Measurements from ENCODE around the gene PHF19. TPM values are rescaled to one million over a fixed set of nuclear protein-coding genes. Genes with fewer than 3 reads are reported as not detected.

PHF19 gene
- total and polyA plus RNA-seq, 2 of the 8 experiments (the other 6 are each of a cell fraction or from before 2014, with no cell fraction given) = 28.2 to 31.8 TPM

DNA sequence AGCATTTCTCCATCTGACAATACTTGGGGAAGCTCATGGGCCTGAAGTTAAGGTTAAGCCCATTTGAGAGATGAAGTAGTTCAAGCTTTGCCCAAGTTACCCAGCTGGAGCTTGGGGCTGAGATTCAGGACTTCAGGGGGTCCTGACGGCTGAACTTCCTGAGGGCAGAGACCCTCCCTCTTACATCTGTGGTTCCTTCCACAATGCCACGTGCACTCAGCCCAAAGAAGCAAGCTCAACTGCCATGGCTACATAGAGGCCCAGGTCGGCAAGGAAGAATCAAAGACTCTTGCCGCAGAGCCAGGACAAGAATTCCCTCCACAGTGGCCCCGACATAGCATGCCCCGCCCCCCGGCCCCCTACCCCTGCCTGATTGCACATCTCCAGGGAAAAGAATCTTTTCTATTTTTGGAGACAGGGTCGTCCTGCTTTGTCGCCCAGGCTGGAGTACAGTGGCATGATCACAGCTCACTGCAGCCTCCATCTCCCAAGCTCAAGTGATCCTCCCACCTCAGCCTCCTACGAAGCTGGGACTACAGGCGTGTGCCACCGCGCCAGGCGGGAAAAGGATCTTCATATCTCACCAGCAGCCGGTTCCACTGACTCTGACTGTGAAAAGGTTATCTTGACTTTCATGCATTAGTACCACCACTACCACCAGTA lies 9.2 kb downstream of the PHF19 start:
- Histone ChIP-seq H3K27me3 (replicated peaks in 1 of 4; ENCODE audit: control insufficient read depth in 3 of 4, extremely low read depth in 1 of 4, insufficient read depth in 3 of 4, low read length in 3 of 4) (no peaks in the 10 kb centered on the region; a peak in 2 of 7 replicates), H3K4me1 (replicated peaks in 1 of 4; ENCODE audit: control insufficient read depth in 3 of 4, insufficient read depth in 4 of 4, low read length in 3 of 4) (peaks cover 1 to 20% (median 8%) of the 10 kb centered on the region in 4 experiments), H2BK15ac (ENCODE audit: low read length) (no peak overlapping the region), H3K9ac (replicated peaks in 1 of 4; ENCODE audit: extremely low read depth in 1 of 4, low read depth in 3 of 4, low read length in 3 of 4) (no peak overlapping the region), H3K36me3 (ENCODE audit: control insufficient read depth in 2 of 4, insufficient read depth in 4 of 4, low read length in 3 of 4) (no peaks in the 10 kb centered on the region; a peak in 3 of 8 replicates), H2BK12ac (ENCODE audit: low read depth, low read length) (no peak overlapping the region), H3K56ac (replicated peaks; ENCODE audit: insufficient read length, low read depth, low read length) (no peak overlapping the region), H4K91ac (replicated peaks; ENCODE audit: insufficient read length, low read length) (no peak overlapping the region), H4K20me1 (replicated peaks in 1 of 2; ENCODE audit: control insufficient read depth in 1 of 2, insufficient read depth in 2 of 2, low read length in 2 of 2) (no peaks in the 10 kb centered on the region), H3K4me3 (ENCODE audit: extremely low read depth in 1 of 4, insufficient read depth in 2 of 4, low read depth in 3 of 4, low read length in 4 of 4) (peak overlapping the region in 2 of 4 experiments; percentile 19 to 51; a peak in 5 of 8 replicates), H2BK120ac (replicated peaks; ENCODE audit: low read depth, low read length) (no peak overlapping the region), H3K9me3 (ENCODE audit: insufficient read depth in 2 of 2, low read depth in 1 of 2, low read length in 1 of 2) (no peaks in the 10 kb centered on the region), H3K4me2 (ENCODE audit: insufficient read depth in 1 of 2, low read depth in 2 of 2, low read length in 2 of 2) (peak overlapping the region; percentile 3 to 66; a peak in 2 of 4 replicates), H3K79me1 (ENCODE audit: low read depth, low read length) (no peaks in the 10 kb centered on the region), H4K5ac (ENCODE audit: insufficient read length, low read depth, low read length) (no peak overlapping the region), H2AFZ (ENCODE audit: low read length) (0 out of 2 replicates have a peak overlapping the region, but pooled peaks have one; percentile 69), H4K8ac (ENCODE audit: extremely low read depth, insufficient read depth, low read length) (peak overlapping the region; percentile 26; the same call in 1 of the 2 replicates), H2BK20ac (ENCODE audit: low read length) (no peak overlapping the region), H3K14ac (ENCODE audit: insufficient read length) (no peak overlapping the region), H3K23ac (ENCODE audit: insufficient read length) (no peak overlapping the region), H2AK5ac (ENCODE audit: low read depth, low read length) (no peak overlapping the region), H3K23me2 (ENCODE audit: low read depth, low read length) (no peaks in the 10 kb centered on the region), H3K27ac (ENCODE audit: low read depth, low read length) (no peak overlapping the region), H3K79me2 (ENCODE audit: control insufficient read depth in 1 of 2, insufficient read depth in 2 of 2, low read length in 2 of 2) (no peaks in the 10 kb centered on the region), H2BK5ac (ENCODE audit: low read depth, low read length) (no peak overlapping the region), H3K4ac (replicated peaks; ENCODE audit: insufficient read length, low read depth, low read length) (no peak overlapping the region), H3K18ac (ENCODE audit: extremely low read depth, low read length) (no peak overlapping the region)
- ChIA-PET POLR2A (ENCODE audit: partially characterized antibody) (interaction anchor here (1.6 to 8.4 kb wide), 2 partner anchors 13 to 75 kb away, joined by 5 to 61 read pairs; partner anchors contain the start of gene FBXW2), CTCF (ENCODE audit: partially characterized antibody) (interaction anchor here (0.6 to 10.5 kb wide), 17 partner anchors 8 to 1226 kb away, joined by 3 to 108 read pairs (median 3); no protein-coding TSS in a partner anchor)
- no peak for DNase-seq (ENCODE audit: low read depth in 1 of 2, low spot score in 2 of 2)
- 89% methylated on average over 15 of the region's 15 CpGs; no CpG with 5 or more reads in 1 of the 2 experiments for WGBS, 2 experiments (ENCODE audit: extremely low coverage in 1 of 2, insufficient coverage in 1 of 2, insufficient read length in 1 of 2, insufficient replicate concordance in 2 of 2, low coverage in 1 of 2, low lambda C conversion rate in 2 of 2, missing lambda C conversion rate in 1 of 2)
- FAIRE-seq = no peak
- no peak for TF ChIP-seq TAF7 (optimal IDR thresholded peaks at IDR 0.05; ENCODE audit: borderline replicate concordance, low read depth, low read length)
- no peak for TF ChIP-seq SAP30 (IDR thresholded peaks at IDR 0.05; ENCODE audit: insufficient read depth, insufficient replicate concordance, low read length)
- TF ChIP-seq CBX5 (IDR thresholded peaks at IDR 0.05; ENCODE audit: low read depth, low read length) = no peak
- TF ChIP-seq SUZ12 (IDR thresholded peaks at IDR 0.05; ENCODE audit: low read length) = no peak
- TF ChIP-seq KDM1A (IDR thresholded peaks at IDR 0.05; ENCODE audit: borderline replicate concordance, low read length) = no peak
- no peak for TF ChIP-seq MAFK (IDR thresholded peaks at IDR 0.05; ENCODE audit: low read depth, low read length)
- no peak for TF ChIP-seq BCL11A (IDR thresholded peaks at IDR 0.05; ENCODE audit: low read depth in 2 of 2, low read length in 2 of 2)
- TF ChIP-seq HDAC2 (IDR thresholded peaks at IDR 0.05; ENCODE audit: borderline replicate concordance in 1 of 2, low read depth in 2 of 2, low read length in 2 of 2) = no peak
- TF ChIP-seq TEAD4 (IDR thresholded peaks at IDR 0.05; ENCODE audit: low read depth, low read length) = no peak
- no peak for TF ChIP-seq RFX5 (IDR thresholded peaks at IDR 0.05; ENCODE audit: borderline replicate concordance, low read depth, low read length)
- TF ChIP-seq, protein P1, sequence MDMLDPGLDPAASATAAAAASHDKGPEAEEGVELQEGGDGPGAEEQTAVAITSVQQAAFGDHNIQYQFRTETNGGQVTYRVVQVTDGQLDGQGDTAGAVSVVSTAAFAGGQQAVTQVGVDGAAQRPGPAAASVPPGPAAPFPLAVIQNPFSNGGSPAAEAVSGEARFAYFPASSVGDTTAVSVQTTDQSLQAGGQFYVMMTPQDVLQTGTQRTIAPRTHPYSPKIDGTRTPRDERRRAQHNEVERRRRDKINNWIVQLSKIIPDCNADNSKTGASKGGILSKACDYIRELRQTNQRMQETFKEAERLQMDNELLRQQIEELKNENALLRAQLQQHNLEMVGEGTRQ (IDR thresholded peaks at IDR 0.05; ENCODE audit: low read length) = no peak
